ENCODE results near the gene ALG8.

DNA sequence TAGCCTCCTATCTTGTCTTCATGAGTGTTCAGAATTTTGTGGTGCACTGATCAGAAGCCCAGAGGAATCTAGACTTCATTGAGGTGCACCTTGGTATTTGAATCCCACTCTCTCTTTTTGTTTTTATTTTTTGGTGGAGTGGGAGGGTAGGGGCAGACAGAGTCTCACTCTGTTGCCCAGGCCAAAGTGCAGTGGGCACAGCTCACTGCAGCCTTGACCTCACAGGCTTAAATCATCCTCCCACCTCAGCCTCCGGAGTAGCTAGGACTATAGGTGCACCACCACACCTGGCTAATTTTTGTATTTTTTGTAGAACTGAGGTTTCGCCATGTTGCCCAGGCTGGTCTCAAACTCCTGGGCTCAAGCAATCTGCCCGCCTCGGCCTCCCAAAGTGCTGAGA is 10.9 kb upstream of the ALG8 start:
- TF ChIP-seq, protein P1, sequence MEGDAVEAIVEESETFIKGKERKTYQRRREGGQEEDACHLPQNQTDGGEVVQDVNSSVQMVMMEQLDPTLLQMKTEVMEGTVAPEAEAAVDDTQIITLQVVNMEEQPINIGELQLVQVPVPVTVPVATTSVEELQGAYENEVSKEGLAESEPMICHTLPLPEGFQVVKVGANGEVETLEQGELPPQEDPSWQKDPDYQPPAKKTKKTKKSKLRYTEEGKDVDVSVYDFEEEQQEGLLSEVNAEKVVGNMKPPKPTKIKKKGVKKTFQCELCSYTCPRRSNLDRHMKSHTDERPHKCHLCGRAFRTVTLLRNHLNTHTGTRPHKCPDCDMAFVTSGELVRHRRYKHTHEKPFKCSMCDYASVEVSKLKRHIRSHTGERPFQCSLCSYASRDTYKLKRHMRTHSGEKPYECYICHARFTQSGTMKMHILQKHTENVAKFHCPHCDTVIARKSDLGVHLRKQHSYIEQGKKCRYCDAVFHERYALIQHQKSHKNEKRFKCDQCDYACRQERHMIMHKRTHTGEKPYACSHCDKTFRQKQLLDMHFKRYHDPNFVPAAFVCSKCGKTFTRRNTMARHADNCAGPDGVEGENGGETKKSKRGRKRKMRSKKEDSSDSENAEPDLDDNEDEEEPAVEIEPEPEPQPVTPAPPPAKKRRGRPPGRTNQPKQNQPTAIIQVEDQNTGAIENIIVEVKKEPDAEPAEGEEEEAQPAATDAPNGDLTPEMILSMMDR (IDR thresholded peaks at IDR 0.05) = no peak
- TF ChIP-seq POLR2A (IDR thresholded peaks at IDR 0.05) (no peak), EP300 (IDR thresholded peaks at IDR 0.05) (no peak)

Measured in tibial nerve (tissue), 4 donors.